IMR-90 (cell line): Measurements from ENCODE around the gene NUTM2B. TPM values are rescaled to one million over a fixed set of nuclear protein-coding genes. Genes with fewer than 3 reads are reported as not detected.
"Not testable (repeated sequence)": the region's sequence is repeated elsewhere in the genome, so short reads cannot be mapped to it uniquely, and the experiment has no call there.

ENCODE experiments used
- ATAC-seq: fragments of 200-7000 bp; cut with Tn5 transposase; 2 replicates; pipeline ENCODE4 v1.9.1; 2020; ENCODE audit warnings: low read depth, mild to moderate bottlenecking, moderate library complexity
- BruUV-seq: library from RNA; stranded (reverse); fragments of 400-500 nt; replicated peaks from 2 replicates; lab custom pipeline; 2021; lab: Mats Ljungman, UMichigan
- CTCF ChIA-PET: fragments of 300-600 bp; formaldehyde crosslinking; extraction: SDS; loops from one replicate; lab custom pipeline; 2021; ENCODE audit warnings: antibody characterized with exemption; lab: Yijun Ruan, JAX
- POLR2A ChIA-PET: fragments of 300-600 bp; sonication (Branson Sonifier 250); formaldehyde crosslinking; loops from one replicate; lab custom pipeline; 2022; ENCODE audit warnings: antibody characterized with exemption; ENCODE audit not compliant: unreplicated experiment; lab: Charles Lee
- DNase-seq: peaks from one replicate; pipeline ENCODE4 v3.0.0; 2013
- H2AFZ ChIP-seq: replicated peaks from 2 replicates; pipeline ENCODE3; 2013; ENCODE audit warnings: low read length, mild to moderate bottlenecking; ENCODE audit not compliant: poor library complexity
- H2AK5ac ChIP-seq: 2 replicates; pipeline ENCODE4 v1.6.1; 2013; ENCODE audit warnings: low read depth, low read length, inconsistent platforms
- H2AK9ac ChIP-seq: replicated peaks from 2 replicates; pipeline ENCODE3; 2013; ENCODE audit warnings: mild to moderate bottlenecking, low read depth, low read length, moderate library complexity; ENCODE audit not compliant: poor library complexity
- H2BK120ac ChIP-seq: 2 replicates; pipeline ENCODE4 v1.6.1; 2013; ENCODE audit warnings: low read depth, low read length, inconsistent platforms
- H2BK15ac ChIP-seq: 3 replicates; pipeline ENCODE4 v1.6.1; 2013; ENCODE audit warnings: low read depth, low read length, inconsistent platforms
- H2BK20ac ChIP-seq: 2 replicates; pipeline ENCODE4 v1.6.1; 2013; ENCODE audit warnings: low read depth, mild to moderate bottlenecking, inconsistent platforms, low read length, moderate library complexity
- H2BK5ac ChIP-seq: 2 replicates; pipeline ENCODE4 v1.6.1; 2013; ENCODE audit warnings: mild to moderate bottlenecking, low read depth, low read length, inconsistent platforms; ENCODE audit not compliant: poor library complexity, severe bottlenecking
- H3K14ac ChIP-seq: replicated peaks from 2 replicates; pipeline ENCODE4 v1.6.1; 2013; ENCODE audit warnings: low read depth, low read length, inconsistent platforms
- H3K18ac ChIP-seq: 2 replicates; pipeline ENCODE4 v1.6.1; 2013; ENCODE audit warnings: low read depth, low read length, control low read depth
- H3K23ac ChIP-seq: 2 replicates; pipeline ENCODE4 v1.6.1; 2013; ENCODE audit warnings: low read depth, low read length, inconsistent platforms
- H3K27ac ChIP-seq: 2 replicates; pipeline ENCODE4 v1.5.1; 2013; ENCODE audit warnings: mild to moderate bottlenecking, control low read depth, low read length; ENCODE audit not compliant: insufficient read depth
- H3K27me3 ChIP-seq: 2 replicates; pipeline ENCODE4 v1.6.1; 2013; ENCODE audit warnings: low read length; ENCODE audit not compliant: control insufficient read depth, insufficient read depth
- H3K36me3 ChIP-seq: 2 replicates; pipeline ENCODE4 v1.6.1; 2013; ENCODE audit warnings: low read length, mixed read lengths; ENCODE audit not compliant: control insufficient read depth, insufficient read depth
- H3K4ac ChIP-seq: 2 replicates; pipeline ENCODE4 v1.6.1; 2013; ENCODE audit warnings: low read depth, low read length, inconsistent platforms
- H3K4me1 ChIP-seq: 2 replicates; pipeline ENCODE4 v1.6.1; 2013; ENCODE audit warnings: low read length, mixed read lengths; ENCODE audit not compliant: control insufficient read depth, insufficient read depth
- H3K4me2 ChIP-seq: 2 replicates; pipeline ENCODE4 v1.6.1; 2013; ENCODE audit warnings: low read depth, mild to moderate bottlenecking, control low read depth, low read length, moderate library complexity
- H3K4me3 ChIP-seq: 2 replicates; pipeline ENCODE4 v1.5.1; 2013; ENCODE audit warnings: low read depth, mild to moderate bottlenecking, control low read depth, low read length, moderate library complexity; ENCODE audit not compliant: insufficient read depth
- H3K56ac ChIP-seq: 2 replicates; pipeline ENCODE4 v1.6.1; 2013; ENCODE audit warnings: low read length, inconsistent platforms; ENCODE audit not compliant: insufficient read depth; ENCODE audit errors: extremely low read depth
- H3K79me1 ChIP-seq, 2 experiments: 2 replicates each; pipeline ENCODE4 v1.6.1; 2013; ENCODE audit warnings: low read length in 2 of 2, inconsistent platforms in 1 of 2, low read depth in 1 of 2
- H3K9ac ChIP-seq: 2 replicates; pipeline ENCODE4 v1.6.1; 2013; ENCODE audit warnings: low read depth, low read length, control low read depth
- H3K9me1 ChIP-seq: 2 replicates; pipeline ENCODE4 v1.6.1; 2013; ENCODE audit warnings: low read length, inconsistent platforms; ENCODE audit not compliant: insufficient read depth
- H3K9me3 ChIP-seq: 2 replicates; pipeline ENCODE4 v1.6.1; 2013; ENCODE audit warnings: low read length; ENCODE audit not compliant: control insufficient read depth, insufficient read depth
- H4K20me1 ChIP-seq: 2 replicates; pipeline ENCODE4 v1.6.1; 2013; ENCODE audit warnings: low read length, inconsistent platforms; ENCODE audit not compliant: insufficient read depth
- H4K5ac ChIP-seq: 2 replicates; pipeline ENCODE4 v1.6.1; 2013; ENCODE audit warnings: mild to moderate bottlenecking, low read depth, low read length, control low read depth
- H4K8ac ChIP-seq, 2 experiments: 2 replicates each; pipeline ENCODE4 v1.6.1; 2013; ENCODE audit warnings: low read depth in 2 of 2, low read length in 2 of 2, control low read depth in 1 of 2, inconsistent platforms in 1 of 2
- H4K91ac ChIP-seq: 2 replicates; pipeline ENCODE4 v1.6.1; 2013; ENCODE audit warnings: low read depth, low read length, inconsistent platforms; ENCODE audit not compliant: insufficient read depth
- WGBS, 2 experiments: methylation state at CpG; one replicate each; pipeline versions ENCODE4 v1.1.5 to v1.1.7; 2013; ENCODE audit warnings: missing lambda C conversion rate in 2 of 2; ENCODE audit not compliant: insufficient read length in 1 of 2; ENCODE audit errors: extremely low coverage in 2 of 2; 5-methylcytosine and 5-hydroxymethylcytosine counted together
- dilution Hi-C: fragments of 300-500 bp; cut with HindIII; formaldehyde crosslinking; loops from one replicate; pipeline ENCODE4 v1.14.3; 2018; ENCODE audit warnings: low sequenced_read_pairs; ENCODE audit not compliant: unreplicated experiment
- in situ Hi-C: fragments of 300-500 bp; cut with MboI; formaldehyde crosslinking; loops from 3 replicates; pipeline ENCODE4 v1.14.3; 2019; ENCODE audit warnings: low sequenced_read_pairs, inconsistent platforms, mixed read lengths
- intact Hi-C: fragments of 100-400 bp; cut with micrococcal nuclease; formaldehyde crosslinking; loops from 2 replicates; pipeline ENCODE4 v1.10.0; 2022
- polyA plus RNA-seq, 3 experiments: library from polyadenylated mRNA; depleted of rRNA; stranded (reverse); fragments of >200 nt; gene quantifications; 2 replicates each; pipeline ENCODE4 v1.2.3, GENCODE V29; 2012; ENCODE audit warnings: low replicate concordance in 1 of 3
- total RNA-seq: library from RNA; depleted of rRNA; stranded (reverse); fragments of >200 nt; gene quantifications from 2 replicates; pipeline ENCODE4 v1.2.3, GENCODE V29; 2012

NUTM2B gene
- total and polyA plus RNA-seq, 2 of the 4 experiments (the other 2 are of a cell fraction) = 0.18 to 0.29 TPM

DNA sequence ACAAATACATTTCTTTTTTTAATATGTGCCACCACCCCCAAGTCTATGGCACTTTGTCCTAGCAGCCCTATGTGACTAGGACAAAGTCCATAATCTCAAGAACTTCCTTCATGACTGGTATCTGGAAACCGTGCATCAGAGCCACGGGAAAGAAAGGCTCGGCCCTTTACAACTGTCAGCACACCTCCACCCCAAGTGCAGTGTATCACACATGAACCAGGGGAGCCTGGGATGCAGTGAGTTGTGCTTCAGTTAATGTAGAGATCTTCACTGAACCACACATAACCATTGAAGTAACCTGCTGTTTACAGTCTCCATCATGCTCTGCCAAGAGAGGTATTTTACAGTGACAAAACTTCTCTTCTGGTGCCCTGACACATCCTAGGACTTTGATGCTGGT, 11.9 kb downstream of the NUTM2B start:
- H2AFZ ChIP-seq, H4K20me1 ChIP-seq, H4K91ac ChIP-seq, H3K4ac ChIP-seq, DNase-seq, H3K18ac ChIP-seq, H3K14ac ChIP-seq, H3K4me3 ChIP-seq, H3K79me1 ChIP-seq, ATAC-seq, BruUV-seq, H4K5ac ChIP-seq, in situ Hi-C loops, H3K27ac ChIP-seq, H4K8ac ChIP-seq, H3K4me2 ChIP-seq, H2BK20ac ChIP-seq, H3K56ac ChIP-seq, H3K9me1 ChIP-seq, H3K9me3 ChIP-seq, H3K9ac ChIP-seq, H2AK5ac ChIP-seq, dilution Hi-C loops, H2AK9ac ChIP-seq, H2BK5ac ChIP-seq, POLR2A ChIA-PET, H3K27me3 ChIP-seq, H3K36me3 ChIP-seq, H2BK120ac ChIP-seq, intact Hi-C loops, CTCF ChIA-PET, H3K23ac ChIP-seq, H3K4me1 ChIP-seq, H2BK15ac ChIP-seq: not testable (repeated sequence)
- no CpG with 5 or more reads among the region's 3 CpGs for WGBS, 2 experiments

DNA sequence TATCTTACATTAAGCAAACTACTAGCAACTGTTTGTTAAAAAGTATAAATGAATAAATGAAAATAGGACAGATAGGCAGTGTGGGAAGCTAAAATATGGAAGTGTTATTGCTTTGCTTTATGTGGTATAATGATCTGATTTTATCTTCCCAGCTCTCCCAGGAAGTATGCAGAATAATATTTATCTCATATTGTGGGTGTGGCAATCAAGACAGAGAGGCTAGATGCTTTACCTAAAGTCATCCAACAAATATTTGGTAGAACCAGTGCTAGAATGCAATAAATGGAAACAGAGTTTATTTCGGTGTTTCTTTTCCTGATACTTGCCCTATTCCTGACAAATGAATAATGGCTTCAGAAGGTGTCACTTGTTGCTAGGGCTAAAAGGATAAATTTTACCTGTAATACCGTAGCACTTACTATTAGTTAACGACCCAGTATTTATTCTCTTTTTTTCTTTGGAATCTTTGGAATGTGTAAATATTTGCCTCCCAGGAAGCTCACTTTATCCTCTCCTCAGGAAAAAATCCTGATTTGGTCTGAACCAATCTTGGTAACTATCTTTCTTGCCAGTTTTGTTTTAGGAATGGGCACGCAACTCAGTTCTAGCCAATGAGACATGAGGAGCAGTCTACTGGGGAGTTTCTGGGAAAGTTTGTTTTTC, 14.0 kb downstream of the NUTM2B start:
- H4K8ac ChIP-seq, H2AFZ ChIP-seq, H3K18ac ChIP-seq, H3K4me1 ChIP-seq, H3K27me3 ChIP-seq, H2BK20ac ChIP-seq, H3K14ac ChIP-seq, H2BK5ac ChIP-seq, H4K5ac ChIP-seq, H3K9me3 ChIP-seq, H3K36me3 ChIP-seq, H2BK120ac ChIP-seq, H4K91ac ChIP-seq, H2AK5ac ChIP-seq, H3K4me3 ChIP-seq, H3K4me2 ChIP-seq, dilution Hi-C loops, POLR2A ChIA-PET, H2BK15ac ChIP-seq, H4K20me1 ChIP-seq, H2AK9ac ChIP-seq, H3K9ac ChIP-seq, in situ Hi-C loops, H3K79me1 ChIP-seq, DNase-seq, H3K56ac ChIP-seq, H3K27ac ChIP-seq, H3K23ac ChIP-seq, CTCF ChIA-PET, H3K4ac ChIP-seq, H3K9me1 ChIP-seq, intact Hi-C loops: not testable (repeated sequence)
- peak; percentile 64 for ATAC-seq
- WGBS, 2 experiments = no CpG with 5 or more reads among the region's 4 CpGs
- BruUV-seq = TSS peak; percentile 23
